Stimulated activated naive CD8-positive, alpha-beta T cell treated with anti-CD3 and anti-CD28 coated beads, Interleukin-15, Interleukin-2, amounts not matched to agents 100 ng/mL and 50 ng/mL, for 24 hours (primary cell): Measurements from ENCODE around the gene HSD11B1L.
"Not testable (repeated sequence)": the region's sequence is repeated elsewhere in the genome, so short reads cannot be mapped to it uniquely, and the experiment has no call there.

Source experiments
- H3K27ac Mint-ChIP-seq: one replicate; pipeline ENCODE4 v1.8.0; 2021; ENCODE audit warnings: mild to moderate bottlenecking, mixed read lengths
- H3K27me3 Mint-ChIP-seq: one replicate; pipeline ENCODE4 v1.8.0; 2021; ENCODE audit warnings: mixed read lengths
- H3K36me3 Mint-ChIP-seq: one replicate; pipeline ENCODE4 v1.8.0; 2021; ENCODE audit warnings: low read depth, mixed read lengths
- H3K4me1 Mint-ChIP-seq: one replicate; pipeline ENCODE4 v1.8.0; 2021; ENCODE audit warnings: low read depth, mixed read lengths
- H3K4me3 Mint-ChIP-seq: one replicate; pipeline ENCODE4 v1.8.0; 2021; ENCODE audit warnings: mild to moderate bottlenecking, mixed read lengths
- H3K9me3 Mint-ChIP-seq: one replicate; pipeline ENCODE4 v1.8.0; 2021; ENCODE audit warnings: mixed read lengths

Gene HSD11B1L

GRCh38 chr19:5717215-5717935 is 36.5 kb downstream of the HSD11B1L start:
- peaks cover 46% of the 10 kb centered on the region for H3K4me1 Mint-ChIP-seq
- no peaks in the 10 kb centered on the region for H3K9me3 Mint-ChIP-seq
- peaks cover 45% of the 10 kb centered on the region for H3K36me3 Mint-ChIP-seq
- H3K27me3 Mint-ChIP-seq: no peaks in the 10 kb centered on the region
- peak overlapping the region; percentile 98 for H3K4me3 Mint-ChIP-seq
- H3K27ac Mint-ChIP-seq: peak overlapping the region; percentile 99

DNA sequence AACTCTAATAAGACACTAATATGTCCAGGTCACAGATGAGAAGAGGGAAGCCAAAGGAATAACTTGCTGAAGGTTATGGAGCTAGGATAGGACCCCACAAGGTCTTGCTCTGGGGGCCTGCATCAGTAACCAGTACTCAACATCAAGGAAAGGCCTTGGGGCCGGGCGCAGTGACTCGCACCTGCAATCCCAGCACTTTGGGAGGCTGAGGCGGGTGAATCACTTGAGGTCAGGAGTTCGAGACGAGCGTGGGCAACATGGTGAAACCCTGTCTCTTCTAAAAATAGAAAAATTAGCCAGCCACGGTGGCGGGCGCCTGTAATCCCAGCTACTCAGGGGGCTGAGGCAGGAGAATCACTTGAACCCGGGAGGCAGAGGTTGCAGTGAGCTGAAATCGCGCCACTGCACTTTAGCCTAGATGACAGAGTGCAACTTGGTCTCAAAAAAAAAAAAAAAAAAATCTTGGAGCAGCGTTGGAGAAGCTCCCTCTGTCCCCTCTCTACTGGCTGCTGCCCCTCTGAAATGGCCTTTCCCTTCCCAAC is 37.3 kb downstream of the HSD11B1L start:
- no peaks in the 10 kb centered on the region for H3K9me3 Mint-ChIP-seq
- H3K36me3 Mint-ChIP-seq: peaks cover 42% of the 10 kb centered on the region
- peaks cover 46% of the 10 kb centered on the region for H3K4me1 Mint-ChIP-seq
- H3K4me3 Mint-ChIP-seq: peak overlapping the region; percentile 98
- H3K27me3 Mint-ChIP-seq: no peaks in the 10 kb centered on the region
- peak overlapping the region; percentile 99 for H3K27ac Mint-ChIP-seq

- H3K27me3 Mint-ChIP-seq: no peaks in the 10 kb centered on the region
- H3K27ac Mint-ChIP-seq: peak overlapping the region; percentile 99
- peak overlapping the region; percentile 98 for H3K4me3 Mint-ChIP-seq
- no peaks in the 10 kb centered on the region for H3K9me3 Mint-ChIP-seq
- peaks cover 36% of the 10 kb centered on the region for H3K36me3 Mint-ChIP-seq
- peaks cover 46% of the 10 kb centered on the region for H3K4me1 Mint-ChIP-seq
Observed at GRCh38 chr19:5718579-5719273, 37.9 kb downstream of the HSD11B1L start.

DNA sequence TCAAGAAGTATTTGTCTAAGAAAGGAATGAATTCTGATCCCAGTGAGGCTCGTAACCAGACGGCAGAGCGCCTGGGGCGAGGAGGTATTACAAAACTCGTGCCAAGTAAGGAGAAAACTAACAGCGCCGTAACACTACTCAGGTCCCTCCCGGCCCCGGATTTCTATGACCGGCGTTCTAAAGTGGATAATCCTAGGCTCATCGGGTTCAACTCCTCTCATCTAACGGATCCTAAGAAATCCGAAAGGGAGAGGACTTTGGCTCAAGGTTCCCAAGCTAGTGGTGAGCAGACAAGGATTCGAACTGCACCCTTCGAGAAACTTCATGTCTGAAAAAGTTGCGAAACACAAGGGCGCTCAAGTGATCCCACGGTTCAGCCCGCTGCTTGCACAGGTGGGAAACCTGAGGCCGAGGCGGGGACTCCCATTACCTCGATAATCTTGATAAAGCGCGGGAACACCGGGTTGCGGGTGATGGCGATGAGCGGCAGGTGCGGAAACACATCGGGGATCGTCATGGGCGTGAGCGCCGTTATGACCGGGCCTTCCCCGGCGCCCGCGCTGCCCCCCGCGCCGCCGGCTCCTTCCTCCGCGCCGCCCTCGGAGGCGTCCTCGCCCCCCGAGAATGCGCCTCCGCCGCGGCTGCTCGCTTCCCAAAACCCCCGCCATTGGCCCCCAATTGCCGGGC is 38.6 kb downstream of the HSD11B1L start:
- Mint-ChIP-seq H3K36me3 (peaks cover 30% of the 10 kb centered on the region), H3K4me3 (peak overlapping the region; percentile 98), H3K4me1 (peaks cover 43% of the 10 kb centered on the region), H3K27ac (peak overlapping the region; percentile 99), H3K27me3 (no peaks in the 10 kb centered on the region), H3K9me3 (no peaks in the 10 kb centered on the region)

GRCh38 chr19:5719961-5720790 is 39.3 kb downstream of the HSD11B1L start, which contains the start of the genes CATSPERD and LONP1:
CATSPERD (plus strand) TSS chr19:5720637; CDS start chr19:5720738, 101 bp downstream.
LONP1 (minus strand) TSS chr19:5720146; CDS start chr19:5720132, 14 bp downstream.
- Mint-ChIP-seq H3K36me3 (peaks cover 30% of the 10 kb centered on the region), H3K27me3 (no peaks in the 10 kb centered on the region), H3K9me3 (no peaks in the 10 kb centered on the region)

GRCh38 chr19:5727453-5728050 is 46.7 kb downstream of the HSD11B1L start:
- H3K4me1 Mint-ChIP-seq: no peaks in the 10 kb centered on the region
- no peaks in the 10 kb centered on the region for H3K27me3 Mint-ChIP-seq
- H3K36me3 Mint-ChIP-seq: no peaks in the 10 kb centered on the region
- no peaks in the 10 kb centered on the region for H3K9me3 Mint-ChIP-seq
- no peak overlapping the region for H3K27ac Mint-ChIP-seq
- no peak overlapping the region for H3K4me3 Mint-ChIP-seq

More at GRCh38 chr19:5719961-5720790, 39.3 kb downstream of the HSD11B1L start, which contains the start of the genes CATSPERD and LONP1:
- H3K4me3 Mint-ChIP-seq: peak within 1 kb of the TSS; percentile 98
- H3K27ac Mint-ChIP-seq: peak within 1 kb of the TSS; percentile 99
- H3K4me1 Mint-ChIP-seq: peaks cover 43% of the 10 kb centered on the region

GRCh38 chr19:5733172-5733571 is 52.3 kb downstream of the HSD11B1L start:
- H3K4me3 Mint-ChIP-seq, H3K4me1 Mint-ChIP-seq, H3K27ac Mint-ChIP-seq, H3K36me3 Mint-ChIP-seq, H3K27me3 Mint-ChIP-seq, H3K9me3 Mint-ChIP-seq: not testable (repeated sequence)
